GM23338 (cell line): ENCODE measurements around the gene RAP2A. TPM values are rescaled to one million over a fixed set of nuclear protein-coding genes. Genes with fewer than 3 reads are reported as not detected.

ENCODE experiments used
- ATAC-seq: fragments of 200-7000 bp; cut with Tn5 transposase; 3 replicates; pipeline ENCODE4 v1.9.1; 2020
- DNase-seq: peaks from one replicate; pipeline ENCODE4 v3.0.0-alpha.2; 2015; ENCODE audit warnings: low spot score
- H2AFZ ChIP-seq: fragments of 200-600 bp; sonication (generic); 2 replicates; pipeline ENCODE4 v1.8.0; 2016; ENCODE audit warnings: antibody characterized with exemption, mild to moderate bottlenecking, moderate library complexity
- H3F3A ChIP-seq: fragments of 200-600 bp; sonication (generic); replicated peaks from 2 replicates; pipeline ENCODE4 v1.8.0; 2017; ENCODE audit warnings: antibody characterized with exemption, mixed run types, low read depth
- H3K27ac ChIP-seq: fragments of 200-600 bp; sonication (generic); 2 replicates; pipeline ENCODE4 v1.6.1; 2016; ENCODE audit warnings: low read depth
- H3K27me3 ChIP-seq: fragments of 200-600 bp; sonication (generic); 2 replicates; pipeline ENCODE4 v1.8.0; 2016; ENCODE audit warnings: mild to moderate bottlenecking, mixed run types, moderate library complexity; ENCODE audit not compliant: insufficient read depth
- H3K36me3 ChIP-seq: fragments of 200-600 bp; sonication (generic); 2 replicates; pipeline ENCODE4 v1.8.0; 2016; ENCODE audit warnings: mild to moderate bottlenecking; ENCODE audit not compliant: insufficient read depth
- H3K4me1 ChIP-seq: fragments of 200-600 bp; sonication (generic); 2 replicates; pipeline ENCODE4 v1.8.0; 2016; ENCODE audit warnings: mild to moderate bottlenecking, moderate library complexity; ENCODE audit not compliant: insufficient read depth
- H3K4me2 ChIP-seq: fragments of 200-600 bp; sonication (generic); 2 replicates; pipeline ENCODE4 v1.7.1; 2017; ENCODE audit warnings: mixed run types
- H3K4me3 ChIP-seq: fragments of 200-600 bp; sonication (generic); 2 replicates; pipeline ENCODE4 v1.6.1; 2016; ENCODE audit warnings: mixed run types
- H3K79me2 ChIP-seq: fragments of 200-600 bp; sonication (generic); replicated peaks from 2 replicates; pipeline ENCODE4 v1.8.0; 2017; ENCODE audit warnings: mild to moderate bottlenecking; ENCODE audit not compliant: insufficient read depth
- H3K9me2 ChIP-seq: fragments of 200-600 bp; sonication (generic); 2 replicates; pipeline ENCODE4 v1.8.0; 2017; ENCODE audit not compliant: insufficient read depth
- H4K20me1 ChIP-seq: fragments of 200-600 bp; sonication (generic); replicated peaks from 2 replicates; pipeline ENCODE4 v1.8.0; 2017; ENCODE audit warnings: mild to moderate bottlenecking; ENCODE audit not compliant: insufficient read depth
- H3K27ac Mint-ChIP-seq: 2 replicates; pipeline ENCODE4 v1.8.0; 2020; ENCODE audit warnings: inconsistent platforms, mild to moderate bottlenecking, moderate library complexity, mixed read lengths
- H3K27me3 Mint-ChIP-seq: 3 replicates; pipeline ENCODE4 v1.8.0; 2022; ENCODE audit warnings: low read depth, mild to moderate bottlenecking, moderate library complexity, mixed read lengths, inconsistent platforms; ENCODE audit not compliant: insufficient read depth, poor library complexity
- H3K36me3 Mint-ChIP-seq: 3 replicates; pipeline ENCODE4 v1.8.0; 2021; ENCODE audit warnings: low read depth, mild to moderate bottlenecking, inconsistent platforms, moderate library complexity, mixed read lengths
- H3K4me1 Mint-ChIP-seq: 3 replicates; pipeline ENCODE4 v1.8.0; 2020; ENCODE audit warnings: mild to moderate bottlenecking, inconsistent platforms, mixed read lengths
- H3K4me3 Mint-ChIP-seq: 3 replicates; pipeline ENCODE4 v1.8.0; 2021; ENCODE audit warnings: moderate library complexity, mild to moderate bottlenecking, inconsistent platforms, mixed read lengths
- H3K9me3 Mint-ChIP-seq: 3 replicates; pipeline ENCODE4 v1.8.0; 2020; ENCODE audit warnings: moderate library complexity, mild to moderate bottlenecking, inconsistent platforms, mixed read lengths
- CTCF ChIP-seq, 2 experiments: fragments of 200-600 bp in 1 of 2; sonication (generic) in 1 of 2; conservative IDR thresholded peaks; 2 replicates each; pipeline versions ENCODE4 v1.5.1 to v1.6.1; 2016 to 2017; ENCODE audit warnings: antibody characterized with exemption in 2 of 2, low read depth in 2 of 2, mild to moderate bottlenecking in 2 of 2, moderate library complexity in 1 of 2
- EZH2 ChIP-seq: fragments of 200-600 bp; sonication (generic); IDR thresholded peaks from one replicate; pipeline ENCODE4 v1.8.0; 2017; ENCODE audit warnings: antibody characterized with exemption, mild to moderate bottlenecking, low read depth; ENCODE audit not compliant: unreplicated experiment
- EZH2phosphoT487 ChIP-seq: fragments of 200-600 bp; sonication (generic); IDR thresholded peaks from one replicate; pipeline ENCODE4 v1.8.1; 2018; ENCODE audit warnings: antibody characterized with exemption; ENCODE audit not compliant: unreplicated experiment
- JUNB ChIP-seq: IDR thresholded peaks from one replicate; pipeline ENCODE4 v1.6.1; 2016; ENCODE audit warnings: antibody characterized with exemption; ENCODE audit not compliant: unreplicated experiment
- NANOG ChIP-seq: IDR thresholded peaks from 2 replicates; pipeline ENCODE4 v1.6.1; 2016; ENCODE audit warnings: antibody characterized with exemption, borderline replicate concordance
- POLR2AphosphoS5 ChIP-seq: IDR thresholded peaks from 2 replicates; pipeline ENCODE4 v1.6.1; 2016; ENCODE audit warnings: antibody characterized with exemption, low read depth
- STAT1 ChIP-seq: IDR thresholded peaks from one replicate; pipeline ENCODE4 v1.6.1; 2016; ENCODE audit warnings: antibody characterized with exemption; ENCODE audit not compliant: unreplicated experiment
- polyA plus RNA-seq: library from polyadenylated mRNA; unstranded; fragments of >200 nt; fragmentation: Nextera tagmentation; extraction: Ambion mirVana; gene quantifications from 2 replicates; pipeline ENCODE4 v1.2.1, GENCODE V29; 2016
- total RNA-seq: library from RNA; depleted of rRNA; stranded (reverse); fragments of >200 nt; shearing (Covaris generic); gene quantifications from 2 replicates; pipeline ENCODE4 v1.2.3, GENCODE V29; 2014
- TF ChIP-seq, protein P1 (sequence below): IDR thresholded peaks from one replicate; pipeline ENCODE4 v1.6.1; 2018; ENCODE audit warnings: antibody characterized with exemption; ENCODE audit not compliant: unreplicated experiment

The RAP2A gene
- total and polyA plus RNA-seq, 2 experiments from 2014 or later = 10.4 to 35.3 TPM

DNA sequence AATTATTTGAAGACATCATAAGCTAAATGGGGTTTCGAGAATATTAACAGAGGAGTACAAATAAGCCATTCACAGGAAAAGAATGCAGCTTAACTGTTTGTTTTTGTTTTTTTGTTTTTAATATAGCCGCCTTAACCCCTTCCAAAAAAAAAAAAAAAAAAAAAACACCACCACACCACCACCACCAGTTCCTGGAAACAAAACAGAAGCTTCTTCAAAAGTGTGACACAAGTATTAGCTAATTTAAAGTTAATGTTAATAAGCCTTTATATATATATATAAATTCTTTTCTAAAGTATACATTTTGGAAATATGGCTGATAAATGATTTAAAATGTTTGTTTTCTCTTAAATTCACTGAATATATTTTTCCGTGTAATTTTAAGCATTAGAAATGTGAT is 1.4 kb downstream of the RAP2A start:
- Histone ChIP-seq H3K27me3 (no peaks in the 10 kb centered on the region), H3K4me3 (peak overlapping the region; percentile 90), H4K20me1 (no peaks in the 10 kb centered on the region; the same call in 1 of the 2 replicates), H3K4me1 (peaks cover 5% of the 10 kb centered on the region; the same call in 1 of the 2 replicates), H3K4me2 (peak overlapping the region; percentile 93), H3F3A (no peaks in the 10 kb centered on the region), H3K9me2 (no peaks in the 10 kb centered on the region), H3K27ac (no peak overlapping the region), H3K79me2 (peaks cover 51% of the 10 kb centered on the region), H2AFZ (no peak overlapping the region), H3K36me3 (peaks cover 4% of the 10 kb centered on the region; the same call in 1 of the 2 replicates)
- Mint-ChIP-seq H3K36me3 (peaks cover 2% of the 10 kb centered on the region; the same call in 1 of the 3 replicates), H3K4me1 (peaks cover 15% of the 10 kb centered on the region), H3K9me3 (0 out of 3 replicates have a peak, but pooled peaks cover 6% of the 10 kb centered on the region), H3K27ac (no peak overlapping the region), H3K27me3 (peaks cover 12% of the 10 kb centered on the region), H3K4me3 (peak overlapping the region; percentile 96)
- DNase-seq (no peak), ATAC-seq (no peak)
- TF ChIP-seq NANOG (no peak), EZH2phosphoT487 (no peak), JUNB (no peak), CTCF (conservative IDR thresholded peaks at IDR 0.05; ENCODE audit: low read depth in 2 of 2) (no peak), EZH2 (no peak), STAT1 (no peak), POLR2AphosphoS5 (no peak)
- TF ChIP-seq, protein P1, sequence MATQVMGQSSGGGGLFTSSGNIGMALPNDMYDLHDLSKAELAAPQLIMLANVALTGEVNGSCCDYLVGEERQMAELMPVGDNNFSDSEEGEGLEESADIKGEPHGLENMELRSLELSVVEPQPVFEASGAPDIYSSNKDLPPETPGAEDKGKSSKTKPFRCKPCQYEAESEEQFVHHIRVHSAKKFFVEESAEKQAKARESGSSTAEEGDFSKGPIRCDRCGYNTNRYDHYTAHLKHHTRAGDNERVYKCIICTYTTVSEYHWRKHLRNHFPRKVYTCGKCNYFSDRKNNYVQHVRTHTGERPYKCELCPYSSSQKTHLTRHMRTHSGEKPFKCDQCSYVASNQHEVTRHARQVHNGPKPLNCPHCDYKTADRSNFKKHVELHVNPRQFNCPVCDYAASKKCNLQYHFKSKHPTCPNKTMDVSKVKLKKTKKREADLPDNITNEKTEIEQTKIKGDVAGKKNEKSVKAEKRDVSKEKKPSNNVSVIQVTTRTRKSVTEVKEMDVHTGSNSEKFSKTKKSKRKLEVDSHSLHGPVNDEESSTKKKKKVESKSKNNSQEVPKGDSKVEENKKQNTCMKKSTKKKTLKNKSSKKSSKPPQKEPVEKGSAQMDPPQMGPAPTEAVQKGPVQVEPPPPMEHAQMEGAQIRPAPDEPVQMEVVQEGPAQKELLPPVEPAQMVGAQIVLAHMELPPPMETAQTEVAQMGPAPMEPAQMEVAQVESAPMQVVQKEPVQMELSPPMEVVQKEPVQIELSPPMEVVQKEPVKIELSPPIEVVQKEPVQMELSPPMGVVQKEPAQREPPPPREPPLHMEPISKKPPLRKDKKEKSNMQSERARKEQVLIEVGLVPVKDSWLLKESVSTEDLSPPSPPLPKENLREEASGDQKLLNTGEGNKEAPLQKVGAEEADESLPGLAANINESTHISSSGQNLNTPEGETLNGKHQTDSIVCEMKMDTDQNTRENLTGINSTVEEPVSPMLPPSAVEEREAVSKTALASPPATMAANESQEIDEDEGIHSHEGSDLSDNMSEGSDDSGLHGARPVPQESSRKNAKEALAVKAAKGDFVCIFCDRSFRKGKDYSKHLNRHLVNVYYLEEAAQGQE = no peak

DNA sequence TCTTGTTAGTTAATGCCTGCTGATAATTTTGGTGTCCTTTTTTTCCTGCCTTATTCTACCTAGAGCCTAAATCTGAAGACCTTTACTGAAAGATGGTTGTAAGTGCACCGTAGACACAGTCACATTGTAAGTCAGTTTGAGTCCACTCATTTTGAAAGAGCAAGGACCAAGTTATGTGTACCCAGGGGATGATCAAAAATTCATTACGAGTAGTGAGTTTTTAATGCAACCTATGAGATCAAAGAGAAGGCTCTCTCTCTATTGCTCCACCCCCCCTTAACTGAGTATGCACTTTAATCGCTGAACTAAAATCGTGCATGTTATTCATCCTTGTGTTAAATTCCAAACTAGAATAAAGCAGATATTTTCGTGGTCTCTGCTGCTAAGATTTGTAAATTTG is 1.8 kb downstream of the RAP2A start:
- DNase-seq (no peak), ATAC-seq (no peak)
- H3K9me2 ChIP-seq = no peaks in the 10 kb centered on the region
- Mint-ChIP-seq H3K27ac (no peak overlapping the region), H3K27me3 (peaks cover 12% of the 10 kb centered on the region), H3K4me1 (peaks cover 15% of the 10 kb centered on the region), H3K9me3 (0 out of 3 replicates have a peak, but pooled peaks cover 6% of the 10 kb centered on the region), H3K4me3 (peak overlapping the region; percentile 96), H3K36me3 (peaks cover 2% of the 10 kb centered on the region; the same call in 1 of the 3 replicates)
- peaks cover 5% of the 10 kb centered on the region; the same call in 1 of the 2 replicates for H3K4me1 ChIP-seq
- H3K4me2 ChIP-seq = peak overlapping the region; percentile 93
- no peaks in the 10 kb centered on the region for H3K27me3 ChIP-seq
- peak overlapping the region; percentile 90 for H3K4me3 ChIP-seq
- no peak overlapping the region for H3K27ac ChIP-seq
- no peak for TF ChIP-seq EZH2
- H2AFZ ChIP-seq = no peak overlapping the region
- H3F3A ChIP-seq = no peaks in the 10 kb centered on the region
- H3K36me3 ChIP-seq = peaks cover 4% of the 10 kb centered on the region; the same call in 1 of the 2 replicates
- H4K20me1 ChIP-seq = no peaks in the 10 kb centered on the region; the same call in 1 of the 2 replicates
- peaks cover 53% of the 10 kb centered on the region for H3K79me2 ChIP-seq
